Measurements from ENCODE around the gene ZNF438.
"Not testable (repeated sequence)": the region's sequence is repeated elsewhere in the genome, so short reads cannot be mapped to it uniquely, and the experiment has no call there.

The ZNF438 gene

GRCh38 chr10:30984563-30985328 lies 46.9 kb downstream of the ZNF438 start:
- no peak for DNase-seq

- not testable (repeated sequence) for DNase-seq
Observed at GRCh38 chr10:30983209-30983608, 48.5 kb downstream of the ZNF438 start.

- no peak for DNase-seq
Observed at GRCh38 chr10:30980951-30981616, 50.6 kb downstream of the ZNF438 start.

DNA sequence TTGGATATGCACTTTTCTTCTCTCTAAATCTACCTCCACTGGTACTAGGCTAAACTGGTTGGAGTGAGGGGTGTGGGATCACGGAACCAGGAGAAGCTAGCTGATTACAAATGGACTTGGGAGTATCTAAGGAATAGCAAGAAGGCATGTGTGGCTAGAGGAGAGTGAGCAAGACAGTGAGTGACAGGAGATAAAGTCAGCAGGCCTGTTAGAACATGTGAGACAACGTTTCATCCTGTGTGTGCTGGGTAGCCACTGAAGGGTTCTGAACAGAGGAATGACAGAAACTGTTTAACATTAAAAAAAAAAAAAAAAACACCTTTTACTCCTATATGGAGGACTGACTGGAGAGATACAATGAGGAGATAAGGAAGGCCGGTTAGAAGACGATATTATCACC lies 51.7 kb downstream of the ZNF438 start:
- no peak for DNase-seq

DNA sequence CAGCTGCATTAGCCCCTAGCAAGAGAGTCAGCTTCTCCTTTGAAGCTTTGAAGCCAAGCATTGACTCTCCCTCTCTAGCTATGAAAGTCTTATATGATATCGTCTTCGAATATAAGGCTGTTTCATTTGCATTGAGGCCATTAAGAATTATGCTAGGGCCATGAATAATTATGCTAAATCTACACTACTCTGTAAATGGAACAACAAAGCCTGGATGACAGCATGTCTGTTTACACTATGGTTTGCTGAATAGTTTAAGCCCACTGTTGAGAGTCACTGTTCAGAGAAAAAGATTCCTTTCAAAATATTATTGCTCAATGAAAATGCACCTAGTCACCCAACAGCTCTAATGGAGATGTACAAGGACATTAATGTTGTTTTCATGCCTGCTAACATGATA lies 52.8 kb downstream of the ZNF438 start:
- DNase-seq = no peak

DNA sequence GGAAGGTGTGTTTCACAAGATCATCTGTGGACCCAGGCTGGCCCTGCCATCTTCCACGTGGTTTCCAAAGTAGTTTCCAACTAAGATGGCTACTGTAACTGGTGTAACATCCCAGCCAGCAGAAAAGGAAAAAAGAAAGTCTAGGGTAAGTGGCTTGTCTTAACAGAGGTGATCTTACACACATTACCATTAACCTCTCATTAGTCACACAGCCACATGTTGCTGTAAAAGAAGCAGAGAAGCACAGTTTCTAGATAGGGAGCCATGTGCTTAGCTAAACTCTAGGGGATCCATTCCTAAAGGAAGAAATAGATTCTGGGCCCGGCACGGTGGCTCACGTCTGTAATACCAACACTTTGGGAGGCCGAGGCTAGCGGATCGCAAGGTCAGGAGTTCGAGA lies 54.3 kb downstream of the ZNF438 start:
- DNase-seq = no peak

- no peak for DNase-seq
Observed at GRCh38 chr10:30974773-30975415, 56.8 kb downstream of the ZNF438 start.

DNA sequence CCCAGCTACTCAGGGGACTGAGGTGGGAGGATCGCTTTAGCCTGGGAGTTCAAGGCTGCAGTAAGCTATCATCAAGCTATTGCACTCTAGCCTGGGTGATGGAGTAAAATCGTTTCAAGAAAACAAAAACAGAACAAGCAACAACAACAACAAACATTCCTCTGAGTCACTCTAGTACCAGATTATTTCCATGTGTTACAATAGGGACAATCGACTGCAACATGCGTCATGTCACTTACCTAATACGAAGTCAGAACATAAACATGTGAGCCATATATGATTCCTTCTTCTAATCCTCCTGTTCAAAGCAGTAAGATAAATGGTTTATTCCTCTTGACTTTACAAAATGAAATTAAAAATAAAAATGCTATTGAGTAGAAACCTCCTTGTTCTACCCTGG lies 57.3 kb downstream of the ZNF438 start:
- DNase-seq = no peak

DNA sequence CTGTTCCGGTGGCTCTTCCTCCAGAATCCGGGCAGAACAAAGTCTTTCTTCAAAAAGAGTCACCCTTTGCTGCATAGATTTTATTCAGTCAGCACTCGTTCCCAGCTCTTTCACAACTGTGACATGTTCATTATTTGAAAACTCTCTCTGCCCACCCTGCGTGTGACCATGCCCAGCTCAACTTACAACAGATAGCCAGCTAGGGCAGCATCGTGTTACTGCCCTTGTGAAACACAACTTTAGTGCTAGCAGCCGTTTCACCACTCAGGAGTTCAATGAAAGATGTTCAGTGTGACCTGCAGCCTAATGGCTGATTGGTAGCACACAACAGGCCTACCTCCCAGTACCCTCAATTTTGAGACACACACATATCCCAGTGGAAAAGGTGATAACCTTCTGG lies 57.9 kb downstream of the ZNF438 start:
- DNase-seq = no peak

- DNase-seq = no peak
Observed at GRCh38 chr10:30970760-30971460, 60.8 kb downstream of the ZNF438 start.

- DNase-seq = no peak
Observed at GRCh38 chr10:30968711-30969110, 63.0 kb downstream of the ZNF438 start.

DNA sequence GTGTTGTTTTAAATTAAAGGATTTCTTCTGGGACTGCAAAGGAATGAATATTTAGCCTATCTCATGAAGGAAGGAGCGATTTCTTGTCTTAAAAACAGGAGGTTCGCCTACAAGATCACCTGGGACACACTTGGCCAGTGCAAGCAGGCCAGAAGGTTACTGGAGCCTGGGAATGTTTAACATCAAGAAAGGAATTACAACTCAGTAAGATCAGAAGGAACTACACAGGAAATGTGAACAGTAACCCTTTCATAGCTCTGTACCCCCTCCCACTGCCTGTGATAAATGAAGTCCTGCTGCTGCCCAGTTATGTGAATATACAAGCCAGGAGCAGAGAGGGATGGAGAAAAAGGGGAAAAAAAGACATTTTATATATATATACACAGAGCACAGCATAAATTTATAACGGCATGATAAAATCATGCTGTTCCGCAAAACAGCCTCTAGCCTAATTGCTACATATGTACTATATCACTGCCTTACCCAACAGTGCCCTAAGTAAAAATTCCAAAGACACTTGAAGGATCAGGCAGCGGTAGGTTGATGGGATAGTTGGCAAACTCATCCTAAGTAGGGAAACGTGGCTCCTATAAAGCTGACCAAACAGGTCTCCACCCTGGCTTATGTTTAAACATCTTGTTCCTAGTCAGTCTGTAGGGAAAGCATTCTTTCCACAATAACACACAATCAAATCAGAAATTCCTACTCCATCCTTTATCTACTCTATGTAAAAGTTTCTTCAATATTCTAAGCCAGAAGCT lies 63.8 kb downstream of the ZNF438 start:
- no peak for DNase-seq

GRCh38 chr10:30963992-30964930 lies 67.4 kb downstream of the ZNF438 start:
- no peak for DNase-seq

- no peak for DNase-seq
Observed at GRCh38 chr10:30962522-30962921, 69.1 kb downstream of the ZNF438 start.

DNA sequence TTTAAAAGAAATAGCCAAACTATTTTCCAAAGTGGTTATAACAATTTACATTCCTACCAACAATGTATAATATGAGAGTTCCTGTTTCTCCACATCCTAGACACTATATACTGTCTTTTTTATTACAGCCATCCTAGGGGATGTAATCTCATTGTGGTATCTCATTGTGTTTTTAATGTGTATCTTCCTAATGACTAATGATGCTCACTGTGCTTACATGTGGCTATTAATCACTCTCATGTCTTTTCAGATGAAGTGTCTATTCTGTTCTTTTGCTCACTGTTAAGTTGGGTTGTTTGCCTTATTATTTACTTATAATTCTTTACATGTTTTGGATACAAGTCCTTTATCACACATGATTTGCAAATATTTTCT lies 71.8 kb downstream of the ZNF438 start:
- no peak for DNase-seq

- DNase-seq = not testable (repeated sequence)
Observed at GRCh38 chr10:30949218-30949617, 82.4 kb downstream of the ZNF438 start.

- no peak for DNase-seq
Observed at GRCh38 chr10:30944005-30944404, 87.7 kb downstream of the ZNF438 start.

- no peak for DNase-seq
Observed at GRCh38 chr10:30943451-30943850, 88.2 kb downstream of the ZNF438 start.

DNA sequence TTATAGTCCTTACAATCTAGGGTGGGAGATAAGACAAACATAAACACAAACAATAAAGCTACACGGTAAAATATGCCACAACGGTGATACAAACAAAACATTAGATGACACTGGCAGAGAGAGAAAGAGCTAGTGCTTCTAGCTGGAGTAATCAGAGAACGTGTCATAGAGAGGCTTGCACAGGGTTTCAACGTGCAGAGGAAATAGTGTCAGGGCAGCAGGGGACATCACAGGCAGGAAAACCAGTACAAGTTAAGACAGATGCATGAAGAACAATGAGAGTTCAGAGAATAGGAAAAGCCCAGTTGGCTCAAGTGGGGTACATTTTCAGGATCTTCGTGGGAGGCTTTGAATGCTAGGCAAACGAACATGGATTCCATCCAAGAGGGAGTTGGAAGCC lies 91.4 kb downstream of the ZNF438 start:
- DNase-seq = no peak

DNA sequence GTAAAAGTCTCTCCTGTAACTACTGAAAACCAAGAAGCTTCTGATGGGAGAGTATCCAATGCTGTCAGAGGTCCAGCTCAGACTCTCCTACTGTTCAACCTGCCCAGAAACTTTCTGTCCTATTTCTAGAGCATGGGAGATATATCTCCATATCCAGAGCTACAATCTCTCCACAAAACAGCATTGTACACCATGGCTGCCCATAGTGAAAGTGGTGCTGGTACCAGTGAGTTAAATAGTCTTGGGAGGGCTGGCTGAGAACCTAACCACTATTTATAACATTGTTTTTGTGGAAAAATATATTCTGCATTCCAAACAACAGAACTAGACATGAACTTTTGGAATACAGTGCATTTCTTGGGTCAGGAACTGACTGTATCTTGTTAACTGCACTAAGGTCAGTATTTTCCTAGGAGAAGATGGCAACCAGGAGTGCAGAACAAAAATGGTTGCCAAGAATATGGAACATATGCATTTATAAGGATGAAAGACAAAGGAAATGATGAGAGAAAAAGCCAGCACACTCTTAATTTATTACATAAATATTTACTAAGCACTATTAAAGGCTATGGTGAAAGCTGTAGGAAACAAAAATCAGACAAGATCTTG lies 91.9 kb downstream of the ZNF438 start:
- no peak for DNase-seq

DNA sequence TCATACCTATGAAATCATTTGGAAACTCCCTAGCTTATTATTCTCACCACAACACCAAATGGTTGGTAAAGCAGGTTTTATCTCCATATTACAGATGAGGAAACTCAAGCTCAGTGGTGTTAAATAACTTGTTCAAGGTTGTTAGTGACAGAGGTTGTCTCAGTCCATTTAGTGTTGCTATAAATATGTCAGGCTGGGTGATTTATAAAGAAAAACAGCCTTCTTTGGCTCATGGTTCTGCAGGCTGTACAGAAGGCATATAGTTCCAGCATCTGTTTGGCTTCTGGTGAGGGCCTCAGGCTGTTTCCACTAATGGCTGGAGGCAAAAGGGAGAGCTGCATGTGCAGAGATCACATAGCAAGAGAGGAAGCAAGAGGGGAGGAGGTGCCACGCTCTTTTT lies 96.6 kb downstream of the ZNF438 start:
- no peak for DNase-seq
